GM19395 (cell line): ENCODE measurements around the gene OR10H5.
"Not testable (repeated sequence)": the region's sequence is repeated elsewhere in the genome, so short reads cannot be mapped to it uniquely, and the experiment has no call there.

ENCODE experiments used
- ATAC-seq: cut with Tn5 transposase; IDR thresholded peaks from one replicate; pipeline ENCODE4 v1.9.1; 2021; ENCODE audit warnings: mild to moderate bottlenecking, moderate library complexity; ENCODE audit not compliant: unreplicated experiment

OR10H5 gene

GRCh38 chr19:15843203-15843893 is 55.9 kb downstream of the OR10H5 start:
- ATAC-seq: no peak

- ATAC-seq: not testable (repeated sequence)
Measured at GRCh38 chr19:15843894-15844222, 56.4 kb downstream of the OR10H5 start.

GRCh38 chr19:15846923-15847322 is 59.5 kb downstream of the OR10H5 start:
- no peak for ATAC-seq

- ATAC-seq: no peak
Measured at GRCh38 chr19:15850385-15850784, 62.9 kb downstream of the OR10H5 start.
